Psoas muscle (tissue), 8 donors: Measurements from ENCODE around the gene BTNL3. TPM values are rescaled to one million over a fixed set of nuclear protein-coding genes. Genes with fewer than 3 reads are reported as not detected.
A peak's percentile ranks its signal among the peaks of the same experiment; 100 is the strongest.

Experiments used
- ATAC-seq, 4 donors: fragments of 200-7000 bp; cut with Tn5 transposase; one replicate each; pipeline ENCODE4 v1.9.1; 2020; ENCODE audit warnings: moderate library complexity in 3 of 4, mild to moderate bottlenecking in 2 of 4
- DNase-seq, 2 donors: peaks; one replicate each; pipeline ENCODE4 v3.0.0-alpha.2; 2020
- H3K27ac ChIP-seq: fragments of 200-600 bp; one replicate; pipeline ENCODE4 v1.8.0; 2022
- H3K27me3 ChIP-seq, 3 donors: fragments of 200-600 bp in 1 of 3; one replicate each; pipeline versions ENCODE4 v1.6.1 to v1.8.0; 2013 to 2022; ENCODE audit warnings: low read length in 2 of 3, mild to moderate bottlenecking in 2 of 3, moderate library complexity in 1 of 3; ENCODE audit not compliant: insufficient read depth in 3 of 3
- H3K36me3 ChIP-seq, 2 donors: fragments of 200-600 bp in 1 of 2; one replicate each; pipeline versions ENCODE4 v1.6.1 to v1.8.0; 2013 to 2022; ENCODE audit warnings: low read depth in 1 of 2, mild to moderate bottlenecking in 1 of 2, moderate library complexity in 1 of 2; ENCODE audit not compliant: insufficient read depth in 1 of 2
- H3K4me1 ChIP-seq: fragments of 200-600 bp; one replicate; pipeline ENCODE4 v1.8.0; 2022
- H3K4me3 ChIP-seq: fragments of 200-600 bp; one replicate; pipeline ENCODE4 v1.8.0; 2022; ENCODE audit warnings: mild to moderate bottlenecking
- H3K9me3 ChIP-seq: fragments of 200-600 bp; one replicate; pipeline ENCODE4 v1.8.0; 2022
- WGBS, 3 donors: extraction: QIAGEN DNeasy Blood & Tissue Kit; methylation state at CpG; one replicate each; pipeline versions ENCODE4 v1.1.6 to v1.1.7; 2013; 5-methylcytosine and 5-hydroxymethylcytosine counted together
- intact Hi-C, 2 donors: fragments of 100-400 bp; cut with DNase I; formaldehyde crosslinking; loops; one replicate each; pipeline versions ENCODE4 v1.11.0 to v1.14.2; 2022
- polyA plus RNA-seq, 3 donors: library from polyadenylated mRNA; stranded (reverse); fragments of 200-250 nt; gene quantifications; one replicate each; pipeline ENCODE4 v1.2.3, GENCODE V29; 2013
- total RNA-seq, 4 donors: library from RNA; stranded (reverse); fragmentation: NEBNext Ultra II Directional in 2 of 4; extraction: Animal tissue kit (Norgen Biotek cat#: 25700) in 2 of 4; gene quantifications; one replicate each; pipeline versions ENCODE4 v1.2.1 to v1.2.4, GENCODE V29; 2021 to 2023
- TF ChIP-seq, protein P1 (sequence below): fragments of 200-600 bp; IDR thresholded peaks from one replicate; pipeline ENCODE4 v1.8.0; 2022; ENCODE audit warnings: antibody characterized with exemption
- donor health status: healthy with polysubstance abuse.
- donor health status: DM: no; HTN: no; CAD: no; lungs with moderate emphysema.
- donor health status: Bipolar disorder and iron deficiency.
- donor health status: healthy.
- donor health status: DM: yes; HTN: yes; CAD: no.
- donor health status: DM: no; HTN: no; CAD: no.
- donor health status: DM: no; HTN: no; CAD: no.
- donor health status: DM: yes; HTN: yes; CAD: no.

BTNL3 gene
- total and polyA plus RNA-seq, 7 donors, result 0.01 to 0.09 TPM; not detected in 5

- intact Hi-C loops, result no loop called here
- Histone ChIP-seq H3K4me3 (peak overlapping the region; percentile 57), H3K27me3 (peaks cover 0 to 41% (median 9%) of the 10 kb centered on the region in 3 donors), H3K36me3 (no peaks in the 10 kb centered on the region), H3K9me3 (no peaks in the 10 kb centered on the region), H3K4me1 (no peaks in the 10 kb centered on the region), H3K27ac (peak overlapping the region; percentile 14)
- TF ChIP-seq, protein P1, sequence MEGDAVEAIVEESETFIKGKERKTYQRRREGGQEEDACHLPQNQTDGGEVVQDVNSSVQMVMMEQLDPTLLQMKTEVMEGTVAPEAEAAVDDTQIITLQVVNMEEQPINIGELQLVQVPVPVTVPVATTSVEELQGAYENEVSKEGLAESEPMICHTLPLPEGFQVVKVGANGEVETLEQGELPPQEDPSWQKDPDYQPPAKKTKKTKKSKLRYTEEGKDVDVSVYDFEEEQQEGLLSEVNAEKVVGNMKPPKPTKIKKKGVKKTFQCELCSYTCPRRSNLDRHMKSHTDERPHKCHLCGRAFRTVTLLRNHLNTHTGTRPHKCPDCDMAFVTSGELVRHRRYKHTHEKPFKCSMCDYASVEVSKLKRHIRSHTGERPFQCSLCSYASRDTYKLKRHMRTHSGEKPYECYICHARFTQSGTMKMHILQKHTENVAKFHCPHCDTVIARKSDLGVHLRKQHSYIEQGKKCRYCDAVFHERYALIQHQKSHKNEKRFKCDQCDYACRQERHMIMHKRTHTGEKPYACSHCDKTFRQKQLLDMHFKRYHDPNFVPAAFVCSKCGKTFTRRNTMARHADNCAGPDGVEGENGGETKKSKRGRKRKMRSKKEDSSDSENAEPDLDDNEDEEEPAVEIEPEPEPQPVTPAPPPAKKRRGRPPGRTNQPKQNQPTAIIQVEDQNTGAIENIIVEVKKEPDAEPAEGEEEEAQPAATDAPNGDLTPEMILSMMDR, result no peak
- 50 to 63% (median 60%) methylated on average over 15 of the region's 15 CpGs for WGBS, 3 donors
- ATAC-seq (no peak), DNase-seq (no peak)
Observed at GRCh38 chr5:181042036-181042713, 53.5 kb downstream of the BTNL3 start.

GRCh38 chr5:181042722-181043121, 54.1 kb downstream of the BTNL3 start:
- Histone ChIP-seq H3K4me3 (peak overlapping the region; percentile 57), H3K27ac (no peak overlapping the region), H3K9me3 (no peaks in the 10 kb centered on the region), H3K36me3 (no peaks in the 10 kb centered on the region), H3K4me1 (no peaks in the 10 kb centered on the region), H3K27me3 (peaks cover 0 to 43% (median 9%) of the 10 kb centered on the region in 3 donors)
- ATAC-seq (no peak), DNase-seq (no peak)
- intact Hi-C loops, result no loop called here
- WGBS, 3 donors, result 46 to 56% (median 49%) methylated on average over 11 of the region's 11 CpGs
- TF ChIP-seq, protein P1, result no peak

- no peak for DNase-seq
- no peak for ATAC-seq
- no peaks in the 10 kb centered on the region for H3K9me3 ChIP-seq
- no peaks in the 10 kb centered on the region for H3K36me3 ChIP-seq
- peak overlapping the region; percentile 25 for H3K4me3 ChIP-seq
- H3K4me1 ChIP-seq, result no peaks in the 10 kb centered on the region
- TF ChIP-seq, protein P1, result peak; percentile 5
- H3K27me3 ChIP-seq, result peaks cover 0 to 48% (median 9%) of the 10 kb centered on the region in 3 donors
- H3K27ac ChIP-seq, result peak overlapping the region; percentile 46
- WGBS, 3 donors, result 65 to 72% (median 69%) methylated on average over 12 of the region's 12 CpGs
- intact Hi-C loops, result no loop called here
Observed at GRCh38 chr5:181043285-181044092, 54.8 kb downstream of the BTNL3 start.

DNA sequence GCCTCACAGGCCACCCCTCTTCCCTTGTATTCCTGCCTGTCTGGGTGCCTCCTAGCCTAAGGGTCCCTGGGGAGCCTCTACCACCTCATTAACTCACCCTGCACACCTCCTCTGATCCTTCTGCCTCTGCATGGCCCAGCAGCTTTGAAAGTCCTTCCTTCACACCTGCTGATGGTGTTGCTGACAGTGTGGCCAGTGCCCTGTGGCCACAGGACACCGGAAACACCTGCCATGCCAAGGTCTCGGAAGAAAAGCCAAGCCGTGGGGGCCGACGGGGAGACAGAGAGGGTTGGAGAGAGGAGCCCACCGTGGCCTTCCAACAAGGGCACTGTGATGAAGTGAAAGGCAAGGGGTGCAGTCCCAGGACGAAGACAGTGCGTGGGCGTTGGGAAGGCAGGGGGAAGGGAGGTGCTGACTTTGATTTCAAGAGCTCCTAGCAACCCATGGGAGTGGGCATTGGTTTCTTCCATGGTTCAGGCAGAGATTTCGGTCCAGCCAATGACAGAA, 55.5 kb downstream of the BTNL3 start:
- no peaks in the 10 kb centered on the region for H3K4me1 ChIP-seq
- H3K27me3 ChIP-seq, result peaks cover 0 to 51% (median 9%) of the 10 kb centered on the region in 3 donors
- DNase-seq (no peak), ATAC-seq (no peak)
- no peaks in the 10 kb centered on the region for H3K36me3 ChIP-seq
- H3K27ac ChIP-seq, result peak overlapping the region; percentile 46
- peak overlapping the region; percentile 25 for H3K4me3 ChIP-seq
- TF ChIP-seq, protein P1, result no peak
- H3K9me3 ChIP-seq, result no peaks in the 10 kb centered on the region
- WGBS, 3 donors, result 67 to 72% (median 67%) methylated on average over 10 of the region's 10 CpGs
- intact Hi-C loops, result no loop called here
